Measurements from ENCODE around the gene ZNF717.

The ZNF717 gene

DNA sequence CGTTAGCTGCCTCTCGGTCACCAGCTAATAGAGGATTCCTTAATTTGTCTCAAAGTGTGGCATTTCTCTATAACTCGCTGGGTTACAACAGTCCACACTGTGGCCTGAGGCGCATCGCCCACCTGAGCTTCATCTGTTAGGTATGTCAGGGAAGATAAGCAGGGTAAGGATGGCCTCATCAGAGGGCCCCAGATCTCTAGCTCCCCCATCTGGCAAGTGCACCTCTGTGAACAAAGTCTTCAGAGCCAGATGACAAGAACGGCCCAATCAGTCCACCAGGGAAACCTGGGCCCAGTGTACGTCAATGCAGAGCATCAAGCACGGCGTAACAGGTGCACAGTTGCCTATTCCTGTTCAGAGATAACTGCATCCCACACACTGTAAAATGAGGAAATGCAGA lies 98.0 kb downstream of the ZNF717 start:
- TF ChIP-seq CTCF (IDR thresholded peaks at IDR 0.05; ENCODE audit: low read depth, low read length): peak; percentile 25; the same call in 1 of the 2 replicates
- no peak overlapping the region for H3K4me3 ChIP-seq (ENCODE audit: low read depth, low read length)
- H3K27ac ChIP-seq: no peak overlapping the region
- H3K36me3 ChIP-seq: no peaks in the 10 kb centered on the region
- no peak for DNase-seq
- no peaks in the 10 kb centered on the region for H3K9me3 ChIP-seq (ENCODE audit: severe bottlenecking)
- no peaks in the 10 kb centered on the region for H3K27me3 ChIP-seq (ENCODE audit: insufficient read depth, low read depth, severe bottlenecking)

Measured in WERI-Rb-1 (cell line).